ENCODE measurements around the gene BOD1L1.

GRCh38 chr4:13541176-13541604, 86.3 kb downstream of the BOD1L1 start:
- TF ChIP-seq, protein P1, sequence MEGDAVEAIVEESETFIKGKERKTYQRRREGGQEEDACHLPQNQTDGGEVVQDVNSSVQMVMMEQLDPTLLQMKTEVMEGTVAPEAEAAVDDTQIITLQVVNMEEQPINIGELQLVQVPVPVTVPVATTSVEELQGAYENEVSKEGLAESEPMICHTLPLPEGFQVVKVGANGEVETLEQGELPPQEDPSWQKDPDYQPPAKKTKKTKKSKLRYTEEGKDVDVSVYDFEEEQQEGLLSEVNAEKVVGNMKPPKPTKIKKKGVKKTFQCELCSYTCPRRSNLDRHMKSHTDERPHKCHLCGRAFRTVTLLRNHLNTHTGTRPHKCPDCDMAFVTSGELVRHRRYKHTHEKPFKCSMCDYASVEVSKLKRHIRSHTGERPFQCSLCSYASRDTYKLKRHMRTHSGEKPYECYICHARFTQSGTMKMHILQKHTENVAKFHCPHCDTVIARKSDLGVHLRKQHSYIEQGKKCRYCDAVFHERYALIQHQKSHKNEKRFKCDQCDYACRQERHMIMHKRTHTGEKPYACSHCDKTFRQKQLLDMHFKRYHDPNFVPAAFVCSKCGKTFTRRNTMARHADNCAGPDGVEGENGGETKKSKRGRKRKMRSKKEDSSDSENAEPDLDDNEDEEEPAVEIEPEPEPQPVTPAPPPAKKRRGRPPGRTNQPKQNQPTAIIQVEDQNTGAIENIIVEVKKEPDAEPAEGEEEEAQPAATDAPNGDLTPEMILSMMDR (conservative IDR thresholded peaks at IDR 0.05; ENCODE audit: low read depth, low read length): no peak
- no peak for TF ChIP-seq EZH2phosphoT487 (IDR thresholded peaks at IDR 0.05; ENCODE audit: borderline replicate concordance, low read length)
- no peak for TF ChIP-seq EZH2 (IDR thresholded peaks at IDR 0.05; ENCODE audit: low read length, unreplicated experiment)

All from PC-3 (cell line).